CD8-positive, alpha-beta memory T cell (primary cell): ENCODE measurements around the gene IFI27L1. TPM values are rescaled to one million over a fixed set of nuclear protein-coding genes. Genes with fewer than 3 reads are reported as not detected.
A peak's percentile ranks its signal among the peaks of the same experiment; 100 is the strongest.

Source experiments
- CTCF ChIA-PET: fragments of 350-600 bp; sonication (Branson Sonifier 250); formaldehyde crosslinking; loops from one replicate; lab custom pipeline; 2021; ENCODE audit warnings: antibody characterized with exemption; lab: Charles Lee
- POLR2A ChIA-PET: fragments of 350-600 bp; sonication (Branson Sonifier 250); formaldehyde crosslinking; loops from one replicate; lab custom pipeline; 2021; ENCODE audit warnings: antibody characterized with exemption; lab: Charles Lee
- DNase-seq, 5 donors: peaks; one replicate each; pipeline versions ENCODE4 v3.0.0 to v3.0.0-alpha.2; 2020 to 2022; ENCODE audit warnings: mixed read lengths in 1 of 5
- H3K27ac ChIP-seq: one replicate; pipeline ENCODE4 v1.7.0; 2013; ENCODE audit warnings: low read depth, mild to moderate bottlenecking, low read length, moderate library complexity
- H3K27me3 ChIP-seq: 2 replicates; pipeline ENCODE4 v1.7.0; 2013; ENCODE audit warnings: low read length, mild to moderate bottlenecking; ENCODE audit not compliant: insufficient read depth, poor library complexity, severe bottlenecking
- H3K36me3 ChIP-seq: 2 replicates; pipeline ENCODE4 v1.7.0; 2013; ENCODE audit warnings: mild to moderate bottlenecking, low read length, moderate library complexity; ENCODE audit not compliant: insufficient read depth
- H3K4me1 ChIP-seq: 2 replicates; pipeline ENCODE4 v1.7.0; 2013; ENCODE audit warnings: mild to moderate bottlenecking, low read length, moderate library complexity; ENCODE audit not compliant: insufficient read depth
- H3K4me3 ChIP-seq: 2 replicates; pipeline ENCODE4 v1.7.0; 2013; ENCODE audit warnings: mild to moderate bottlenecking, low read length
- H3K9me3 ChIP-seq: 2 replicates; pipeline ENCODE4 v1.7.0; 2013; ENCODE audit warnings: mild to moderate bottlenecking, low read length
- H3K27ac Mint-ChIP-seq, 8 donors: one replicate each; pipeline ENCODE4 v1.8.0; 2020 to 2021; ENCODE audit warnings: mixed read lengths in 8 of 8, mild to moderate bottlenecking in 6 of 8, inconsistent platforms in 3 of 8, moderate library complexity in 3 of 8
- H3K27me3 Mint-ChIP-seq, 2 donors: one replicate each; pipeline ENCODE4 v1.8.0; 2020 to 2021; ENCODE audit warnings: mixed read lengths in 2 of 2, mild to moderate bottlenecking in 1 of 2, moderate library complexity in 1 of 2
- H3K36me3 Mint-ChIP-seq, 3 donors: one replicate each; pipeline ENCODE4 v1.8.0; 2020 to 2021; ENCODE audit warnings: mixed read lengths in 3 of 3, inconsistent platforms in 1 of 3, mild to moderate bottlenecking in 1 of 3
- H3K4me1 Mint-ChIP-seq, 3 donors: one replicate each; pipeline ENCODE4 v1.8.0; 2020 to 2021; ENCODE audit warnings: mixed read lengths in 3 of 3, inconsistent platforms in 1 of 3, mild to moderate bottlenecking in 1 of 3
- H3K4me3 Mint-ChIP-seq, 7 donors: one replicate each; pipeline ENCODE4 v1.8.0; 2020 to 2021; ENCODE audit warnings: mixed read lengths in 7 of 7, mild to moderate bottlenecking in 6 of 7, moderate library complexity in 4 of 7, inconsistent platforms in 2 of 7
- H3K9me3 Mint-ChIP-seq, 5 donors: one replicate each; pipeline ENCODE4 v1.8.0; 2020 to 2022; ENCODE audit warnings: mixed read lengths in 5 of 5, mild to moderate bottlenecking in 3 of 5, moderate library complexity in 2 of 5, inconsistent platforms in 1 of 5
- polyA plus RNA-seq: library from polyadenylated mRNA; unstranded; fragments of 300-500 nt; fragmentation: Illumina TruSeq; gene quantifications from one replicate; pipeline ENCODE4 v1.2.3, GENCODE V29; 2021
- total RNA-seq, 2 experiments: library from RNA; stranded (reverse); gene quantifications; one replicate each; pipeline ENCODE4 v1.2.3, GENCODE V29; 2021

Gene IFI27L1
- total and polyA plus RNA-seq, 3 experiments from 2014 or later: 8.3 to 18.4 (median 15.5) TPM

GRCh38 chr14:94102768-94103482 lies 21.8 kb downstream of the IFI27L1 start:
- no peaks in the 10 kb centered on the region for H3K27me3 Mint-ChIP-seq

DNA sequence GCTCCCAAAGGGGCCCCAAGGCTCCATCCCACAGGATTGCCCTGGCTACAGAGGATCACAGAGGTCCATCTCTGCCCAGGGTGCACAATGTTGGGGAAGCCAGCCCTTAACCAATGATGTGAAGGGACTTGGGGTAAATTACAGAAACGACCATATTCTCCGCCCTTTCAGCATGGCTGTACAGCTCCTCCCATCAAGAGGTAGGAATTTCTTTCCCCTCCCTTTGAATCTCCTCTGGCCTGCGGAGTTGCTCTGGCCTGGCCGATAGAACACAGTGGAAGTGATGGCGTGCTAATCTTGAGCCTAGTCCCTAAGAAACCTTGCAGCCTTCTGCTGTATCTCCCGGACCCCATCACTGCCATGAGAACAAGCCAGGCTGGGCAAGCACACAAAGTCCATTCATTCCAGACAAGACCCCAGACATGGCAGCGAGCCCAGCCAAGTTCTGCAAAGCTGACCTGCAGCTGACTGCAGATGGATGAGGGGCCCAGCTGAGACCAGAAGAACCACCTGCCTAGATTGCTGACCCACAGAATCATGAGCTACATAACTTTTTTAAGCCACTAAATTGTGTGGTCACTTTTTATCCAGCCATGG lies 22.5 kb downstream of the IFI27L1 start:
- no peaks in the 10 kb centered on the region for H3K36me3 ChIP-seq
- POLR2A ChIA-PET: no interaction called here
- H3K4me1 Mint-ChIP-seq: no peaks in the 10 kb centered on the region

More at GRCh38 chr14:94102768-94103482, 21.8 kb downstream of the IFI27L1 start:
- H3K27me3 ChIP-seq: no peaks in the 10 kb centered on the region
- H3K36me3 ChIP-seq: no peaks in the 10 kb centered on the region
- Mint-ChIP-seq H3K4me1 (no peaks in the 10 kb centered on the region), H3K36me3 (peaks cover 0 to 2% (median 0%) of the 10 kb centered on the region in 3 donors), H3K27ac (peak overlapping the region in 1 of 8 donors; percentile 56), H3K9me3 (no peaks in the 10 kb centered on the region), H3K4me3 (no peak overlapping the region)
- H3K9me3 ChIP-seq: no peaks in the 10 kb centered on the region
- CTCF ChIA-PET: no interaction called here
- H3K4me3 ChIP-seq: no peak overlapping the region
- no peaks in the 10 kb centered on the region for H3K4me1 ChIP-seq
- DNase-seq: no peak
- H3K27ac ChIP-seq: no peak overlapping the region
- POLR2A ChIA-PET: no interaction called here

DNA sequence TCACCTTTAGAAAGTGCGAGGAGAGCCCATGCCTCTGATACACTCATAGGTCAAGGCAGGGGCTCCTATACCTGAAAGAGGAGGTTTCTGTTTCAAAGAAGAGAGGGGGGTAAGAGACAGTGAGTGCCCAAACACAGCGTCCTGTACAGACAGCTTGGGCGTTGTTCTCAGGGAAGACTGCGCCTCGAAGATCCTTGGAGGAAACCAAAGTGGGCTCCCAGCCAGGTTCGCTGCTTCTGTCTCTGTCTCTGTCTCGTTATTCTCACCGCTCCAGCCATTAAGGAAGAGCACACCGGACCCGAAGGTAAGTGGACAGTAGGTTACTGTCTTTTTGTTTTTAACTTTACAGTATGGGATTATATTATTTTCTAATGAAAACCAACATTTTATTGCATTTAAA lies 23.6 kb downstream of the IFI27L1 start:
- no peak overlapping the region for H3K27ac ChIP-seq
- no peak for DNase-seq
- H3K27me3 ChIP-seq: no peaks in the 10 kb centered on the region
- H3K4me1 Mint-ChIP-seq: no peaks in the 10 kb centered on the region
- ChIA-PET POLR2A (no interaction called here), CTCF (interaction anchor here (1.4 kb wide), 1 partner anchor 165 kb away, joined by 5 read pairs; no protein-coding TSS in a partner anchor)
- peaks cover 0 to 2% (median 0%) of the 10 kb centered on the region in 3 donors for H3K36me3 Mint-ChIP-seq
- no peaks in the 10 kb centered on the region for H3K9me3 ChIP-seq
- no peaks in the 10 kb centered on the region for H3K9me3 Mint-ChIP-seq
- no peak overlapping the region for H3K4me3 Mint-ChIP-seq
- no peaks in the 10 kb centered on the region for H3K36me3 ChIP-seq
- H3K4me1 ChIP-seq: no peaks in the 10 kb centered on the region
- H3K27ac Mint-ChIP-seq: no peak overlapping the region
- no peaks in the 10 kb centered on the region for H3K27me3 Mint-ChIP-seq
- no peak overlapping the region for H3K4me3 ChIP-seq

More for the DNA sequence above, 22.5 kb downstream of the IFI27L1 start:
- Mint-ChIP-seq H3K27me3 (no peaks in the 10 kb centered on the region), H3K27ac (peak overlapping the region in 1 of 8 donors; percentile 56), H3K36me3 (peaks cover 0 to 2% (median 0%) of the 10 kb centered on the region in 3 donors), H3K4me3 (peak overlapping the region in 1 of 7 donors; percentile 40), H3K9me3 (no peaks in the 10 kb centered on the region)
- CTCF ChIA-PET: interaction anchor here (1.4 kb wide), 1 partner anchor 164 kb away, joined by 5 read pairs; no protein-coding TSS in a partner anchor
- H3K4me1 ChIP-seq: no peaks in the 10 kb centered on the region
- no peak overlapping the region for H3K4me3 ChIP-seq
- H3K27ac ChIP-seq: no peak overlapping the region
- H3K9me3 ChIP-seq: no peaks in the 10 kb centered on the region
- DNase-seq: no peak
- H3K27me3 ChIP-seq: no peaks in the 10 kb centered on the region

GRCh38 chr14:94109915-94110250 lies 28.8 kb downstream of the IFI27L1 start:
- no peak overlapping the region for H3K4me3 Mint-ChIP-seq
- no peaks in the 10 kb centered on the region for H3K36me3 Mint-ChIP-seq
- peaks cover 4 to 5% of the 10 kb centered on the region in 2 donors for H3K27me3 Mint-ChIP-seq
- Histone ChIP-seq H3K9me3 (no peaks in the 10 kb centered on the region), H3K27me3 (no peaks in the 10 kb centered on the region), H3K4me1 (no peaks in the 10 kb centered on the region), H3K27ac (no peak overlapping the region), H3K4me3 (no peak overlapping the region), H3K36me3 (no peaks in the 10 kb centered on the region)
- H3K9me3 Mint-ChIP-seq: no peaks in the 10 kb centered on the region
- H3K4me1 Mint-ChIP-seq: no peaks in the 10 kb centered on the region
- H3K27ac Mint-ChIP-seq: no peak overlapping the region
- DNase-seq: no peak
- ChIA-PET POLR2A (no interaction called here), CTCF (no interaction called here)

GRCh38 chr14:94110552-94111181 lies 29.6 kb downstream of the IFI27L1 start, which contains the start of gene IFI27:
IFI27 (plus strand) TSS chr14:94110736.
- CTCF ChIA-PET: interaction anchor here (1.3 kb wide), 1 partner anchor 54 kb away, joined by 3 read pairs; no protein-coding TSS in a partner anchor
- Histone ChIP-seq H3K4me3 (no peak within 1 kb of the TSS), H3K27ac (no peak within 1 kb of the TSS), H3K36me3 (no peaks in the 10 kb centered on the region), H3K4me1 (no peaks in the 10 kb centered on the region), H3K9me3 (no peaks in the 10 kb centered on the region), H3K27me3 (no peaks in the 10 kb centered on the region)
- Mint-ChIP-seq H3K4me3 (no peak within 1 kb of the TSS), H3K9me3 (no peaks in the 10 kb centered on the region), H3K27me3 (peaks cover 8 to 13% of the 10 kb centered on the region in 2 donors), H3K27ac (no peak within 1 kb of the TSS), H3K36me3 (no peaks in the 10 kb centered on the region), H3K4me1 (no peaks in the 10 kb centered on the region)
- DNase-seq: no peak
- POLR2A ChIA-PET: no interaction called here

DNA sequence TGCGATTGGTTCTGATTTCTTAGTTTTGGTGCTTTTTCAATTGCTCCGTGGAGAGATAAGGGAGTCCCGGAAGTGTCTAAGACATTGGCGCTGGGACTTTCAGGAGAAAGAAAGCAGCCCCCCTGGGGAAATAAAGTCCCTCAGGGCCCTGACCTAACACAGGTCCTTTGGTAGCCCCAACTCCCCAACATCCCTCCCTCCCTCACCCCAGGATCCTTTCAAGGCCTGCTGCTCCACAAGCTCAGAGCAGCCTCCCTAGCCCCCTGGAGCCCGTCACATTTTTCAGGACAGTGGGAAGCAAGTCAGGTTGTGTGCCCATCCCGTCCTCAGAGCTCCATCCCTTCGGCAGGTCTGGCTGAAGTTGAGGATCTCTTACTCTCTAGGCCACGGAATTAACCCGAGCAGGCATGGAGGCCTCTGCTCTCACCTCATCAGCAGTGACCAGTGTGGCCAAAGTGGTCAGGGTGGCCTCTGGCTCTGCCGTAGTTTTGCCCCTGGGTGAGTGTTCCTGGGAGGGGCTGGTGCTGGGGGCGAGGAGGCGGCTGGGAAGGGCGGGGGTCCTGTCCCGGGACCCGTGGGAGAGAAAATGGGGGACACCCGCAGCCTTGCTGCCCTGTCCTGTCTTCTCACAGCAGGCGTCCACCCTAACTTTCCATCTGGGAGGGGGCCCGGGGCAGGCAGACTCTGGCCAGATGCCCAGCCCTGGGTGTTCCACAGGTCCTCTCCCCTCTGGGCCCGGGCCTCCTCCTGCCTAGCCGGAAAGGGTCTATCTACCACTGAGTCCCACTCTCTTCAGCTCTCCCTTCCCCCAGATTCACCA lies 30.4 kb downstream of the IFI27L1 start:
- Mint-ChIP-seq H3K27me3 (peaks cover 9 to 20% of the 10 kb centered on the region in 2 donors), H3K27ac (no peak overlapping the region), H3K36me3 (no peaks in the 10 kb centered on the region), H3K9me3 (no peaks in the 10 kb centered on the region), H3K4me3 (no peak overlapping the region), H3K4me1 (no peaks in the 10 kb centered on the region)
- Histone ChIP-seq H3K9me3 (no peaks in the 10 kb centered on the region), H3K4me1 (no peaks in the 10 kb centered on the region), H3K4me3 (no peak overlapping the region), H3K36me3 (no peaks in the 10 kb centered on the region), H3K27me3 (peaks cover 1% of the 10 kb centered on the region), H3K27ac (no peak overlapping the region)
- POLR2A ChIA-PET: no interaction called here
- CTCF ChIA-PET: interaction anchor here (1.3 kb wide), 1 partner anchor 54 kb away, joined by 3 read pairs; no protein-coding TSS in a partner anchor
- no peak for DNase-seq

DNA sequence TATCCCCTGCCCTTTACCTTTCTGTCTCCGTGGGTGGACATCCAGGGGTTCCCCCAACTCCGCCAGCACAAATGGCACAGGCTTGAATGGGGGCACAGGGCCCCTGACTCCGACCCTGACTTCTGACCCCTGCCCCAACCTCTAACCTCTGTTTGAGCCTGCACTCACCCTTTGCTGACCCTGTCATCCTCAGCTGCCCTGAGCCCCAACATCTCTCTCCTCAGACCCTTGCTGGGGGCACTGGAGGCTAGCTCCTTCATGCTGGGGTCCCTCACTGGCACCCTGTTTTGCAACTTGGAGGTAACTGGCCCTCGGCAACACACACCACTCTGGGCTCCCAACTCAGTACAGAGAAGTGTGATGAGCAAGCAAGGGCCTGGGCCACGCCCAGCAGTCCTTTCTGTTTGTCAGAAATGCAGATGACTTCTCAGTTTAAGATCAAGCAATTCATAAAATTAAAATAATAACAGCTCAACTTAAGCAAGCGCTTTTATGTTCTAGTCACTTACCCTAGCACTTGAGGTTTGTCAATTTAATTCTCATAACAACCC lies 31.5 kb downstream of the IFI27L1 start:
- Histone ChIP-seq H3K27ac (no peak overlapping the region), H3K4me1 (no peaks in the 10 kb centered on the region), H3K9me3 (no peaks in the 10 kb centered on the region), H3K27me3 (peaks cover 4% of the 10 kb centered on the region), H3K4me3 (no peak overlapping the region), H3K36me3 (no peaks in the 10 kb centered on the region)
- Mint-ChIP-seq H3K36me3 (no peaks in the 10 kb centered on the region), H3K27me3 (peaks cover 12 to 31% of the 10 kb centered on the region in 2 donors), H3K9me3 (no peaks in the 10 kb centered on the region), H3K27ac (no peak overlapping the region), H3K4me3 (no peak overlapping the region), H3K4me1 (no peaks in the 10 kb centered on the region)
- ChIA-PET POLR2A (no interaction called here), CTCF (interaction anchor here (1.2 kb wide), 1 partner anchor 19 kb away, joined by 5 read pairs; no protein-coding TSS in a partner anchor)
- no peak for DNase-seq
